PC-3 (cell line): Measurements from ENCODE around the gene EBLN2. TPM values are rescaled to one million over a fixed set of nuclear protein-coding genes. Genes with fewer than 3 reads are reported as not detected.

Source experiments
- ATAC-seq: fragments of 200-7000 bp; cut with Tn5 transposase; 2 replicates; pipeline ENCODE4 v1.9.1; 2020; ENCODE audit warnings: mild to moderate bottlenecking, moderate library complexity
- BruUV-seq: library from RNA; stranded (reverse); fragments of 400-500 nt; replicated peaks from 2 replicates; lab custom pipeline; 2021; lab: Mats Ljungman, UMichigan
- CTCF ChIA-PET: fragments of 300-600 bp; sonication (Branson Sonifier 250); formaldehyde crosslinking; loops from one replicate; lab custom pipeline; 2022; ENCODE audit warnings: antibody characterized with exemption; lab: Charles Lee
- POLR2A ChIA-PET: fragments of 300-600 bp; sonication (Branson Sonifier 250); formaldehyde crosslinking; loops from one replicate; lab custom pipeline; 2022; ENCODE audit warnings: antibody characterized with exemption; ENCODE audit not compliant: unreplicated experiment; lab: Charles Lee
- DNase-seq: peaks from one replicate; pipeline ENCODE4 v3.0.0-alpha.2; 2015
- H2AFZ ChIP-seq: fragments of 300-600 bp; sonication (generic); 2 replicates; pipeline ENCODE4 v1.6.0; 2016; ENCODE audit warnings: antibody characterized with exemption, low read length
- H3F3A ChIP-seq: fragments of 300-600 bp; sonication (generic); one replicate; pipeline ENCODE4 v1.6.0; 2017; ENCODE audit warnings: antibody characterized with exemption, low read length, control low read depth, mild to moderate bottlenecking; ENCODE audit not compliant: unreplicated experiment
- H3K27ac ChIP-seq: fragments of 300-600 bp; sonication (generic); 2 replicates; pipeline ENCODE4 v1.5.1; 2016; ENCODE audit warnings: mild to moderate bottlenecking, low read length
- H3K27me3 ChIP-seq: fragments of 300-600 bp; sonication (generic); 2 replicates; pipeline ENCODE4 v1.6.1; 2016; ENCODE audit warnings: low read length, mixed read lengths
- H3K36me3 ChIP-seq: fragments of 300-600 bp; sonication (generic); 2 replicates; pipeline ENCODE4 v1.6.1; 2016; ENCODE audit warnings: low read depth, mixed run types, low read length, mixed read lengths
- H3K4me1 ChIP-seq: fragments of 300-600 bp; sonication (generic); 2 replicates; pipeline ENCODE4 v1.5.1; 2016; ENCODE audit warnings: low read length; ENCODE audit not compliant: insufficient read depth
- H3K4me2 ChIP-seq: fragments of 300-600 bp; sonication (generic); 2 replicates; pipeline ENCODE4 v1.6.0; 2016; ENCODE audit warnings: low read length
- H3K4me3 ChIP-seq: fragments of 300-600 bp; sonication (generic); 2 replicates; pipeline ENCODE4 v1.5.1; 2016; ENCODE audit warnings: mild to moderate bottlenecking, low read length, mixed read lengths
- H3K79me2 ChIP-seq: fragments of 300-600 bp; sonication (generic); 2 replicates; pipeline ENCODE4 v1.6.1; 2017; ENCODE audit warnings: low read length, mixed read lengths
- H3K9ac ChIP-seq: fragments of 300-600 bp; sonication (generic); 2 replicates; pipeline ENCODE4 v1.6.0; 2016; ENCODE audit warnings: mild to moderate bottlenecking, low read length
- H3K9me2 ChIP-seq: fragments of 300-600 bp; sonication (generic); replicated peaks from 2 replicates; pipeline ENCODE4 v1.6.1; 2016; ENCODE audit warnings: mixed run types, low read length, mixed read lengths
- H3K9me3 ChIP-seq: fragments of 300-600 bp; sonication (generic); 2 replicates; pipeline ENCODE4 v1.6.1; 2016; ENCODE audit warnings: low read length, mixed read lengths
- H4K20me1 ChIP-seq: fragments of 300-600 bp; sonication (generic); 2 replicates; pipeline ENCODE4 v1.6.1; 2016; ENCODE audit warnings: low read length, mixed read lengths
- CTCF ChIP-seq: fragments of 300-600 bp; sonication (generic); conservative IDR thresholded peaks from 2 replicates; pipeline ENCODE4 v1.5.1; 2017; ENCODE audit warnings: antibody characterized with exemption, low read depth, mild to moderate bottlenecking, low read length
- EZH2 ChIP-seq: fragments of 300-600 bp; sonication (generic); IDR thresholded peaks from one replicate; pipeline ENCODE4 v1.6.1; 2017; ENCODE audit warnings: antibody characterized with exemption, mild to moderate bottlenecking, low read length; ENCODE audit not compliant: unreplicated experiment
- EZH2phosphoT487 ChIP-seq: fragments of 300-600 bp; sonication (generic); IDR thresholded peaks from 2 replicates; pipeline ENCODE4 v1.6.1; 2018; ENCODE audit warnings: mild to moderate bottlenecking, antibody characterized with exemption, low read length, borderline replicate concordance
- intact Hi-C: fragments of 100-400 bp; cut with micrococcal nuclease; formaldehyde crosslinking; loops from 2 replicates; pipeline ENCODE4 v1.9.0; 2023
- total RNA-seq: library from RNA; depleted of rRNA; stranded (reverse); fragments of >200 nt; gene quantifications from 2 replicates; pipeline ENCODE4 v1.2.3, GENCODE V29; 2014

EBLN2 gene
- total RNA-seq, 1 experiment from 2014 or later = 6.2 TPM

GRCh38 chr3:73036694-73037591, 24.5 kb upstream of the EBLN2 start:
- ChIA-PET POLR2A (no interaction called here), CTCF (no interaction called here)
- H3K4me1 ChIP-seq = peaks cover 22% of the 10 kb centered on the region
- H3K9me3 ChIP-seq = no peaks in the 10 kb centered on the region
- H3K4me3 ChIP-seq = no peak overlapping the region
- no peaks in the 10 kb centered on the region for H3K27me3 ChIP-seq
- H3F3A ChIP-seq = no peaks in the 10 kb centered on the region
- BruUV-seq = no TSS peak
- DNase-seq (peak; percentile 29), ATAC-seq (peak; percentile 71)
- no peak for TF ChIP-seq EZH2phosphoT487
- TF ChIP-seq EZH2 = no peak
- no peak for TF ChIP-seq CTCF
- peak overlapping the region; percentile 28 for H3K27ac ChIP-seq
- H3K79me2 ChIP-seq = peaks cover 100% of the 10 kb centered on the region
- no peaks in the 10 kb centered on the region for H3K9me2 ChIP-seq
- no peaks in the 10 kb centered on the region for H3K36me3 ChIP-seq
- H2AFZ ChIP-seq = no peak overlapping the region
- peaks cover 45% of the 10 kb centered on the region for H4K20me1 ChIP-seq
- intact Hi-C loops = loop anchor here (1.0 to 5.0 kb wide), 2 partner anchors 15 to 40 kb away; partner anchors contain the start of gene PPP4R2
- no peak overlapping the region for H3K9ac ChIP-seq
- peak overlapping the region; percentile 44 for H3K4me2 ChIP-seq

GRCh38 chr3:73041537-73041936, 19.9 kb upstream of the EBLN2 start:
- Histone ChIP-seq H3K27me3 (no peaks in the 10 kb centered on the region), H3K4me1 (peaks cover 13% of the 10 kb centered on the region), H3K4me2 (no peak overlapping the region), H3K9me3 (no peaks in the 10 kb centered on the region), H3K27ac (no peak overlapping the region), H3K9ac (no peak overlapping the region), H4K20me1 (peaks cover 61% of the 10 kb centered on the region), H3K79me2 (peaks cover 100% of the 10 kb centered on the region), H3K9me2 (no peaks in the 10 kb centered on the region), H3F3A (no peaks in the 10 kb centered on the region), H3K4me3 (no peak overlapping the region), H2AFZ (no peak overlapping the region), H3K36me3 (no peaks in the 10 kb centered on the region; the same call in 1 of the 2 replicates)
- DNase-seq = no peak
- POLR2A ChIA-PET = no interaction called here
- BruUV-seq = no TSS peak
- intact Hi-C loops = no loop called here
- no peak for ATAC-seq
- CTCF ChIA-PET = no interaction called here
- no peak for TF ChIP-seq CTCF
- no peak for TF ChIP-seq EZH2
- no peak for TF ChIP-seq EZH2phosphoT487

- Histone ChIP-seq H3F3A (no peaks in the 10 kb centered on the region), H3K4me3 (no peak overlapping the region), H3K9me3 (no peaks in the 10 kb centered on the region), H3K36me3 (no peaks in the 10 kb centered on the region; the same call in none of the 2 replicates), H4K20me1 (peaks cover 55% of the 10 kb centered on the region), H3K4me1 (no peaks in the 10 kb centered on the region), H3K27ac (no peak overlapping the region), H3K27me3 (no peaks in the 10 kb centered on the region), H3K9me2 (no peaks in the 10 kb centered on the region), H3K4me2 (no peak overlapping the region), H3K79me2 (peaks cover 100% of the 10 kb centered on the region), H3K9ac (no peak overlapping the region), H2AFZ (no peak overlapping the region)
- ATAC-seq (no peak), DNase-seq (no peak)
- intact Hi-C loops = loop anchor here (1.0 kb wide), 1 partner anchor 20 kb away; no protein-coding TSS in a partner anchor
- no TSS peak for BruUV-seq
- POLR2A ChIA-PET = no interaction called here
- CTCF ChIA-PET = no interaction called here
- TF ChIP-seq EZH2 (no peak), EZH2phosphoT487 (no peak), CTCF (no peak)
These were observed 18.0 kb upstream of the EBLN2 start for GRCh38 chr3:73043414-73043813.
